Progenitor cell of endocrine pancreas (in vitro differentiated cells): Measurements from ENCODE around the gene PAPPA. TPM values are rescaled to one million over a fixed set of nuclear protein-coding genes. Genes with fewer than 3 reads are reported as not detected.

Experiments used
- DNase-seq: peaks from one replicate; pipeline ENCODE4 v3.0.0; 2021; ENCODE audit warnings: low spot score; ENCODE audit not compliant: unreplicated experiment
- H3K27ac Mint-ChIP-seq: 2 replicates; pipeline ENCODE4 v1.8.0; 2021; ENCODE audit warnings: mild to moderate bottlenecking, moderate library complexity, mixed read lengths
- H3K27me3 Mint-ChIP-seq: 2 replicates; pipeline ENCODE4 v1.8.0; 2021; ENCODE audit warnings: mixed read lengths
- H3K36me3 Mint-ChIP-seq: 2 replicates; pipeline ENCODE4 v1.8.0; 2022; ENCODE audit warnings: mixed read lengths; ENCODE audit not compliant: insufficient read depth
- H3K4me1 Mint-ChIP-seq: 2 replicates; pipeline ENCODE4 v1.8.0; 2021; ENCODE audit warnings: low read depth, mixed read lengths
- H3K4me3 Mint-ChIP-seq: 2 replicates; pipeline ENCODE4 v1.8.0; 2021; ENCODE audit warnings: low read depth, mild to moderate bottlenecking, moderate library complexity, mixed read lengths
- H3K9me3 Mint-ChIP-seq: 2 replicates; pipeline ENCODE4 v1.8.0; 2021; ENCODE audit warnings: low read depth, mixed read lengths
- CTCF ChIP-seq: fragments of 200-600 bp; sonication (generic); IDR thresholded peaks from one replicate; pipeline ENCODE4 v1.5.0; 2021; ENCODE audit warnings: antibody characterized with exemption, mild to moderate bottlenecking; ENCODE audit not compliant: unreplicated experiment
- total RNA-seq: library from RNA; stranded (reverse); gene quantifications from 2 replicates; pipeline ENCODE4 v1.2.1, GENCODE V29; 2021

PAPPA gene
- total RNA-seq, 1 donor from 2014 or later = 0.36 TPM

DNA sequence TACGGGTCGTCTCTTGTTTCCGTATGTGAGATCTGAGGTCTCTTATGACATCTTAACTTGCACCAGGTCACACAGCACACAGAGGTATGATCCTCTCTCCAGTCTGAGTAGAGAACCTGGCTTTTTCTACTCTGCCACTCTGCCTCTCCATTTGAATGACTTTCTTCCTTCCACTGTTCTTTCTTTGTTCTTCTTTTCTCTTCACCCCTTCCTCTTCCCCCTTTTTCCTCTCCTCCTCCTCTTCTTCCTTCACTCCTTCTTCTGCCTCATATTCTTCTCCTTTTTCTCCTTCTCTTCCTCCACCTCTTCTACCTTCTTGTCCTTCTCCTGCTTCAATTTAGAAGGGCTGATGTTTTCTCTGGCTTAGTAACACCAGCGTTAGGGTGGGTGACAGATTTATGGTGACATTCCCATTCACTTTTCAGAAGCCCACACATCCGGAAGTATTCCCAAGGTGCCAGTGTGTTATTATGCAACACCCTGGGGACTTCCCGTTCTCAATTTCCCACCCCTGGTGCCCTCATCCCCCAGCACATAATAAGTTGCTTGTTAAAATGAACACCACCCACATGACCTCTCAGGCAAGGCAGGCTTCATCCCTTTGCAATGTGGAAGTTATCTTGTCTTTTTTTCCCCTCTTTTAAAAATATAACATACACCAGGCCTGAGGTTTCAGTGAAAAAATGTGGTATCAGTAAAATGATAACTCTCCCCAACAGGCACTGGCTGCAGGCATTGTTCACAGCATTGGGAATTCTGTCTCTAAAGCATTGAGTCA lies 122.0 kb downstream of the PAPPA start:
- no peak overlapping the region for H3K27ac Mint-ChIP-seq
- H3K4me3 Mint-ChIP-seq = no peak overlapping the region
- H3K27me3 Mint-ChIP-seq = peaks cover 65% of the 10 kb centered on the region
- no peaks in the 10 kb centered on the region for H3K36me3 Mint-ChIP-seq
- H3K9me3 Mint-ChIP-seq = no peaks in the 10 kb centered on the region
- DNase-seq = no peak
- H3K4me1 Mint-ChIP-seq = peaks cover 6% of the 10 kb centered on the region
- TF ChIP-seq CTCF = no peak

DNA sequence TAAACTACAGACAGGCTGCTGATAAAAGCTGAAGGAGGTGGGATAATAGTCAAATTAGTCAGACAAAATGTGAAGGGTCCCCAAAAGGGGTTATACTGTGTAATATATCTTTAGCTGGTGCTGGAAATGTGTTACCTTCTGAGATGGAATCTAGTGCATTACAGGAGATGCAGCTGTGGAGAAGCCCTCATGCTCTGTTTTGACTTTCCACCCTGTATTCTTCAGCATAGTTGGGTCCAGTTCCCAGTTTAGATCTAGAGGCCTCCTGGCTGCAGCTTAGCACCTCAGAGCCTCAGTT lies 122.6 kb downstream of the PAPPA start:
- TF ChIP-seq CTCF = no peak
- H3K36me3 Mint-ChIP-seq = no peaks in the 10 kb centered on the region
- H3K4me3 Mint-ChIP-seq = no peak overlapping the region
- no peak for DNase-seq
- peaks cover 64% of the 10 kb centered on the region for H3K27me3 Mint-ChIP-seq
- no peaks in the 10 kb centered on the region for H3K9me3 Mint-ChIP-seq
- H3K27ac Mint-ChIP-seq = no peak overlapping the region
- H3K4me1 Mint-ChIP-seq = peaks cover 6% of the 10 kb centered on the region

DNA sequence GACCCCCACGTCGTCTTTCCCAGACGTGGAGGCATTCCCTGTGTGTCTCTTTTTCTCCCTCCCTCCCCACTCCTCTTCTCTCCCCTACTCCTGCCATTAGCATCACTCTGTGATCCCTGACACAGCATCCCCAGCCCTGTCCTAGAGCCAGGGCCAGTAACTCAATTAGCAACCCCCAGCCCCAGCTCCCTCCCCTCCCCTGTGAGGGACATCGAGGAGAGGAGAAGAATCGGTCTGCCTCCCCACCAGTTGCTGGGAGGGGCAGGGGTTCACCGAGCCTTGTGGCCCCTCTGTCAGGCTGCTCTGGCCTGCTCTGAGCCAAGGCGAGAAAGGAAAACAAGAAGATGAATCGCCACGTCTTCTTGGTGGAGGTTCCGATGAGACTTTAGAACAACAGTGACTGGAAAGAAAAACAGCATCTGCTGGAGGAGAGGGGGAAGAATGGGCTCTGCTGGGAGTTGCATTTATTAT lies 123.1 kb downstream of the PAPPA start:
- no peak for DNase-seq
- peaks cover 6% of the 10 kb centered on the region for H3K4me1 Mint-ChIP-seq
- no peaks in the 10 kb centered on the region for H3K9me3 Mint-ChIP-seq
- no peaks in the 10 kb centered on the region for H3K36me3 Mint-ChIP-seq
- peaks cover 62% of the 10 kb centered on the region for H3K27me3 Mint-ChIP-seq
- no peak overlapping the region for H3K27ac Mint-ChIP-seq
- no peak overlapping the region for H3K4me3 Mint-ChIP-seq
- no peak for TF ChIP-seq CTCF

DNA sequence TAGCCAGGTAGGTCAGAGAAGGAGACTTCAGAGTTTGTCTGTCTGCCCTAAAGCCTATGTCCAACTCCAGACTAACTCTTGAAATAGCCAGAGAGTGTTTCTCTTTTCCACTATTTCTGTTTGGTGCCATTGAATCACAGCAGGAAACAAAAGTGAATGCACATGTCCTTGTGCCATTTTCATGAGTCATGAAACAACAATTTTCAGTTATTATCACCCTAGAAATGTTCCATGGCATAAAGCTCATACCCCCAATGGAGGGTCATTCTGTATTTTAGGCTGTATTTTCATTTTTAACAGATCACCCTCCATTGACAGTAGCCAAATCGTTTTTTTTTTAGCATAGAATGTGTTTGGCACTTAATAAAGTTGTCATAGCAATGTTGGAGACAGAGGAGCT lies 124.7 kb downstream of the PAPPA start:
- Mint-ChIP-seq H3K27me3 (peaks cover 75% of the 10 kb centered on the region), H3K4me1 (peaks cover 2% of the 10 kb centered on the region), H3K36me3 (no peaks in the 10 kb centered on the region), H3K4me3 (no peak overlapping the region), H3K9me3 (no peaks in the 10 kb centered on the region), H3K27ac (no peak overlapping the region)
- no peak for DNase-seq
- TF ChIP-seq CTCF = no peak

DNA sequence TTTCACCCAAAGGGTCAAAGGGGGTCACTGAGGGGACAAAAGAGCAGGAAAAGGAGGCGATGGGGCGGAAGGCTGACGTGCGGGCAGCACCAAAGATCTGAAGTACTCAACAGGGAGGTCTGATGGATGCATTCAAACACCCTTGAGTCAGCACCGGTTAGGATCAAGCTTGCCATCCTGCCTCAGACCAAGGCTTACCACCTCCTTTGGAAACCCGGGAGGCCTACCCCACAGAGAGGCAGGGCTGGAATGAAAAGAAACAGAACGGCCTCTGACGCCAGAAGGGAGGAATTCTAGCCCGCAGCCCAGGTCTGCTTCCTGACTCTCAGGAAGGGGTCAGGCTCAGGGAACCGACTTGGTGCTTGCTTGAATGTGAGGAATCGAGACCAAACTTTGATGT lies 125.6 kb downstream of the PAPPA start:
- Mint-ChIP-seq H3K27ac (no peak overlapping the region), H3K36me3 (no peaks in the 10 kb centered on the region), H3K9me3 (no peaks in the 10 kb centered on the region), H3K4me3 (no peak overlapping the region), H3K4me1 (peaks cover 2% of the 10 kb centered on the region), H3K27me3 (peaks cover 75% of the 10 kb centered on the region)
- DNase-seq = no peak
- no peak for TF ChIP-seq CTCF
